Stomach (tissue), 4 donors: ENCODE results near the gene HPD.

ENCODE experiments used
- CTCF ChIP-seq, 7 experiments: fragments of 450-650 bp in 4 of 7; fragments of 200-600 bp in 3 of 7; sonication (generic) in 3 of 7; IDR thresholded peaks; one replicate each; pipeline ENCODE4 v1.5.1; 2016 to 2019; ENCODE audit warnings: antibody characterized with exemption in 7 of 7, control low read depth in 2 of 7, mild to moderate bottlenecking in 1 of 7
- EP300 ChIP-seq: sonication (generic); formaldehyde crosslinking; IDR thresholded peaks from one replicate; pipeline ENCODE4 v1.6.1; 2017; ENCODE audit warnings: antibody characterized with exemption
- POLR2A ChIP-seq, 4 donors: fragments of 450-650 bp; IDR thresholded peaks; one replicate each; pipeline ENCODE4 v1.6.1; 2016; ENCODE audit warnings: antibody characterized with exemption in 4 of 4, control low read depth in 2 of 4, mild to moderate bottlenecking in 1 of 4, moderate library complexity in 1 of 4

GRCh38 chr12:121875582-121875981, 16.9 kb upstream of the HPD start:
- TF ChIP-seq EP300 (no peak), POLR2A (IDR thresholded peaks at IDR 0.05) (no peak), CTCF (IDR thresholded peaks at IDR 0.05) (no peak)
